Measurements from ENCODE around the gene DNAH8.

DNAH8 gene

GRCh38 chr6:38801305-38801704, 86.2 kb downstream of the DNAH8 start:
- H3K4me3 ChIP-seq (ENCODE audit: low read depth in 1 of 2, low read length in 2 of 2), result no peak overlapping the region
- H3K4me1 ChIP-seq (ENCODE audit: insufficient read depth, low read length), result no peaks in the 10 kb centered on the region
- H3K27ac ChIP-seq (ENCODE audit: low read depth, low read length), result no peak overlapping the region
- H3K9ac ChIP-seq (ENCODE audit: low read length), result no peak overlapping the region
- no peaks in the 10 kb centered on the region for H3K9me3 ChIP-seq (ENCODE audit: low read length)
- H3K36me3 ChIP-seq (ENCODE audit: insufficient read depth, low read length), result no peaks in the 10 kb centered on the region
- H3K27me3 ChIP-seq (ENCODE audit: control insufficient read depth in 1 of 2, insufficient read depth in 2 of 2, low read length in 2 of 2), result no peaks in the 10 kb centered on the region

- no peak overlapping the region for H3K27ac ChIP-seq (ENCODE audit: low read depth, low read length)
- no peak overlapping the region for H3K4me3 ChIP-seq (ENCODE audit: low read depth in 1 of 2, low read length in 2 of 2)
- H3K4me1 ChIP-seq (ENCODE audit: insufficient read depth, low read length), result no peaks in the 10 kb centered on the region
- no peaks in the 10 kb centered on the region for H3K27me3 ChIP-seq (ENCODE audit: control insufficient read depth in 1 of 2, insufficient read depth in 2 of 2, low read length in 2 of 2)
- H3K9me3 ChIP-seq (ENCODE audit: low read length), result no peaks in the 10 kb centered on the region
- H3K36me3 ChIP-seq (ENCODE audit: insufficient read depth, low read length), result no peaks in the 10 kb centered on the region
- H3K9ac ChIP-seq (ENCODE audit: low read length), result no peak overlapping the region
Measured at GRCh38 chr6:38802497-38802896, 87.4 kb downstream of the DNAH8 start.

GRCh38 chr6:38803129-38803528, 88.0 kb downstream of the DNAH8 start:
- no peaks in the 10 kb centered on the region for H3K9me3 ChIP-seq (ENCODE audit: low read length)
- H3K27ac ChIP-seq (ENCODE audit: low read depth, low read length), result no peak overlapping the region
- H3K27me3 ChIP-seq (ENCODE audit: control insufficient read depth in 1 of 2, insufficient read depth in 2 of 2, low read length in 2 of 2), result no peaks in the 10 kb centered on the region
- no peak overlapping the region for H3K4me3 ChIP-seq (ENCODE audit: low read depth in 1 of 2, low read length in 2 of 2)
- no peak overlapping the region for H3K9ac ChIP-seq (ENCODE audit: low read length)
- H3K4me1 ChIP-seq (ENCODE audit: insufficient read depth, low read length), result no peaks in the 10 kb centered on the region
- no peaks in the 10 kb centered on the region for H3K36me3 ChIP-seq (ENCODE audit: insufficient read depth, low read length)

- no peaks in the 10 kb centered on the region for H3K27me3 ChIP-seq (ENCODE audit: control insufficient read depth in 1 of 2, insufficient read depth in 2 of 2, low read length in 2 of 2)
- H3K9me3 ChIP-seq (ENCODE audit: low read length), result no peaks in the 10 kb centered on the region
- no peak overlapping the region for H3K9ac ChIP-seq (ENCODE audit: low read length)
- H3K4me1 ChIP-seq (ENCODE audit: insufficient read depth, low read length), result no peaks in the 10 kb centered on the region
- no peaks in the 10 kb centered on the region for H3K36me3 ChIP-seq (ENCODE audit: insufficient read depth, low read length)
- H3K27ac ChIP-seq (ENCODE audit: low read depth, low read length), result no peak overlapping the region
- no peak overlapping the region for H3K4me3 ChIP-seq (ENCODE audit: low read depth in 1 of 2, low read length in 2 of 2)
Measured at GRCh38 chr6:38804358-38804757, 89.2 kb downstream of the DNAH8 start.

- no peaks in the 10 kb centered on the region for H3K9me3 ChIP-seq (ENCODE audit: low read length)
- no peaks in the 10 kb centered on the region for H3K36me3 ChIP-seq (ENCODE audit: insufficient read depth, low read length)
- no peak overlapping the region for H3K27ac ChIP-seq (ENCODE audit: low read depth, low read length)
- no peak overlapping the region for H3K4me3 ChIP-seq (ENCODE audit: low read depth in 1 of 2, low read length in 2 of 2)
- H3K27me3 ChIP-seq (ENCODE audit: control insufficient read depth in 1 of 2, insufficient read depth in 2 of 2, low read length in 2 of 2), result no peaks in the 10 kb centered on the region
- H3K4me1 ChIP-seq (ENCODE audit: insufficient read depth, low read length), result no peaks in the 10 kb centered on the region
- no peak overlapping the region for H3K9ac ChIP-seq (ENCODE audit: low read length)
Measured at GRCh38 chr6:38805127-38805655, 90.1 kb downstream of the DNAH8 start.

- Histone ChIP-seq H3K4me1 (ENCODE audit: insufficient read depth, low read length) (no peaks in the 10 kb centered on the region), H3K9me3 (ENCODE audit: low read length) (no peaks in the 10 kb centered on the region)
Measured at GRCh38 chr6:38805692-38806091, 90.6 kb downstream of the DNAH8 start.

GRCh38 chr6:38806271-38806670, 91.2 kb downstream of the DNAH8 start:
- Histone ChIP-seq H3K27ac (ENCODE audit: low read depth, low read length) (no peak overlapping the region), H3K9ac (ENCODE audit: low read length) (no peak overlapping the region), H3K4me3 (ENCODE audit: low read depth in 1 of 2, low read length in 2 of 2) (no peak overlapping the region), H3K4me1 (ENCODE audit: insufficient read depth, low read length) (no peaks in the 10 kb centered on the region), H3K36me3 (ENCODE audit: insufficient read depth, low read length) (no peaks in the 10 kb centered on the region), H3K9me3 (ENCODE audit: low read length) (no peaks in the 10 kb centered on the region), H3K27me3 (ENCODE audit: control insufficient read depth in 1 of 2, insufficient read depth in 2 of 2, low read length in 2 of 2) (no peaks in the 10 kb centered on the region)

More at GRCh38 chr6:38805692-38806091, 90.6 kb downstream of the DNAH8 start:
- Histone ChIP-seq H3K27ac (ENCODE audit: low read depth, low read length) (no peak overlapping the region), H3K36me3 (ENCODE audit: insufficient read depth, low read length) (no peaks in the 10 kb centered on the region), H3K27me3 (ENCODE audit: control insufficient read depth in 1 of 2, insufficient read depth in 2 of 2, low read length in 2 of 2) (no peaks in the 10 kb centered on the region), H3K9ac (ENCODE audit: low read length) (no peak overlapping the region), H3K4me3 (ENCODE audit: low read depth in 1 of 2, low read length in 2 of 2) (no peak overlapping the region)

- no peaks in the 10 kb centered on the region for H3K27me3 ChIP-seq (ENCODE audit: control insufficient read depth in 1 of 2, insufficient read depth in 2 of 2, low read length in 2 of 2)
- H3K9me3 ChIP-seq (ENCODE audit: low read length), result no peaks in the 10 kb centered on the region
- no peaks in the 10 kb centered on the region for H3K36me3 ChIP-seq (ENCODE audit: insufficient read depth, low read length)
- no peak overlapping the region for H3K27ac ChIP-seq (ENCODE audit: low read depth, low read length)
- no peak overlapping the region for H3K4me3 ChIP-seq (ENCODE audit: low read depth in 1 of 2, low read length in 2 of 2)
- no peaks in the 10 kb centered on the region for H3K4me1 ChIP-seq (ENCODE audit: insufficient read depth, low read length)
- no peak overlapping the region for H3K9ac ChIP-seq (ENCODE audit: low read length)
Measured at GRCh38 chr6:38806833-38807232, 91.7 kb downstream of the DNAH8 start.

GRCh38 chr6:38808039-38808438, 92.9 kb downstream of the DNAH8 start:
- Histone ChIP-seq H3K27me3 (ENCODE audit: control insufficient read depth in 1 of 2, insufficient read depth in 2 of 2, low read length in 2 of 2) (no peaks in the 10 kb centered on the region), H3K9ac (ENCODE audit: low read length) (no peak overlapping the region), H3K36me3 (ENCODE audit: insufficient read depth, low read length) (no peaks in the 10 kb centered on the region), H3K9me3 (ENCODE audit: low read length) (no peaks in the 10 kb centered on the region), H3K27ac (ENCODE audit: low read depth, low read length) (no peak overlapping the region), H3K4me3 (ENCODE audit: low read depth in 1 of 2, low read length in 2 of 2) (no peak overlapping the region), H3K4me1 (ENCODE audit: insufficient read depth, low read length) (no peaks in the 10 kb centered on the region)

- Histone ChIP-seq H3K27me3 (ENCODE audit: control insufficient read depth in 1 of 2, insufficient read depth in 2 of 2, low read length in 2 of 2) (peaks cover 0 to 4% of the 10 kb centered on the region in 2 donors), H3K9me3 (ENCODE audit: low read length) (no peaks in the 10 kb centered on the region)
Measured at GRCh38 chr6:38813041-38813823, 98.1 kb downstream of the DNAH8 start.

GRCh38 chr6:38814761-38815160, 99.7 kb downstream of the DNAH8 start:
- no peaks in the 10 kb centered on the region for H3K9me3 ChIP-seq (ENCODE audit: low read length)
- H3K36me3 ChIP-seq (ENCODE audit: insufficient read depth, low read length), result no peaks in the 10 kb centered on the region
- no peak overlapping the region for H3K9ac ChIP-seq (ENCODE audit: low read length)
- H3K27me3 ChIP-seq (ENCODE audit: control insufficient read depth in 1 of 2, insufficient read depth in 2 of 2, low read length in 2 of 2), result peaks cover 0 to 4% of the 10 kb centered on the region in 2 donors
- no peaks in the 10 kb centered on the region for H3K4me1 ChIP-seq (ENCODE audit: insufficient read depth, low read length)
- no peak overlapping the region for H3K4me3 ChIP-seq (ENCODE audit: low read depth in 1 of 2, low read length in 2 of 2)
- H3K27ac ChIP-seq (ENCODE audit: low read depth, low read length), result no peak overlapping the region

More at GRCh38 chr6:38813041-38813823, 98.1 kb downstream of the DNAH8 start:
- Histone ChIP-seq H3K9ac (ENCODE audit: low read length) (no peak overlapping the region), H3K4me1 (ENCODE audit: insufficient read depth, low read length) (no peaks in the 10 kb centered on the region), H3K36me3 (ENCODE audit: insufficient read depth, low read length) (no peaks in the 10 kb centered on the region), H3K27ac (ENCODE audit: low read depth, low read length) (no peak overlapping the region), H3K4me3 (ENCODE audit: low read depth in 1 of 2, low read length in 2 of 2) (no peak overlapping the region)

GRCh38 chr6:38815250-38815649, 100.1 kb downstream of the DNAH8 start:
- H3K9me3 ChIP-seq (ENCODE audit: low read length), result no peaks in the 10 kb centered on the region
- H3K4me1 ChIP-seq (ENCODE audit: insufficient read depth, low read length), result no peaks in the 10 kb centered on the region
- H3K4me3 ChIP-seq (ENCODE audit: low read depth in 1 of 2, low read length in 2 of 2), result no peak overlapping the region
- no peaks in the 10 kb centered on the region for H3K36me3 ChIP-seq (ENCODE audit: insufficient read depth, low read length)
- no peak overlapping the region for H3K9ac ChIP-seq (ENCODE audit: low read length)
- H3K27me3 ChIP-seq (ENCODE audit: control insufficient read depth in 1 of 2, insufficient read depth in 2 of 2, low read length in 2 of 2), result peaks cover 0 to 4% of the 10 kb centered on the region in 2 donors
- no peak overlapping the region for H3K27ac ChIP-seq (ENCODE audit: low read depth, low read length)

Measured in muscle layer of colon (tissue), 2 donors.